ENCODE data around the gene RALGPS2.

Gene RALGPS2

DNA sequence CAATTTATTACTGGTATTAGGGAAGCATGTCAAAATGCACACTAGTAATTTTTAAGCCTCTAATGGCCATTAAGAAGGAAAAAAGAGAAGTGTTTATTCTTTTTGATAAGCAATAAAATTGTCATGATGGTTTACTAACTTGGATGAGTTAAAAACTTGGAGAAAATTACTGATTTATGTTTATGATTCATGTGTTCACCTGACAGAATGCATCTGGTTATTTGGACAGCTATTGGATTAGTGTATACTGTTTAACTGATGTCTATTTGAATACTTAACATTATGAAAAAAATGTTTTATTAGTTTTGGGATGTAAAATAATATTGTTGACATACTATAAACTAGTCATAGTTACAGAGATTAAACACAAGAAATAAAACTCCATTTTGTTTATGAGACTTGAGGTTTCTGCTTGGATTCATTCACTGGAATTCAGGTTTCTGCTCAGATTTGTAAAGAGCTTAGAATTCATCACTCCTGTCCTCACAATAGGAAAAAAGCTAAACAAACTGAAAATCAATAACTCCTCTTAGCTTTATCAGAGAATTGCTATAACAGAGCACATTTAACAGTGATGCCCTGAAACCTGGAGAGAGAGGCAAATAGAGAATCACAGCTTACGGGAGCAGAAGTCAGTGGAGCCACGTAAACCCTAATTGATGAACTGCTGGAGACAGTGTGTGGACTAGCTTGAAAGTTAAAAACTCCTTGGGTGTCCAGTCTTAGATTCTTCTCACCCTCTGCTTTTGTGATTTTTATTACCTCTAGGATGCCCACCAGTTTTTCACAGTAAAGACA, 56.7 kb downstream of the RALGPS2 start:
- TF ChIP-seq, protein P1, sequence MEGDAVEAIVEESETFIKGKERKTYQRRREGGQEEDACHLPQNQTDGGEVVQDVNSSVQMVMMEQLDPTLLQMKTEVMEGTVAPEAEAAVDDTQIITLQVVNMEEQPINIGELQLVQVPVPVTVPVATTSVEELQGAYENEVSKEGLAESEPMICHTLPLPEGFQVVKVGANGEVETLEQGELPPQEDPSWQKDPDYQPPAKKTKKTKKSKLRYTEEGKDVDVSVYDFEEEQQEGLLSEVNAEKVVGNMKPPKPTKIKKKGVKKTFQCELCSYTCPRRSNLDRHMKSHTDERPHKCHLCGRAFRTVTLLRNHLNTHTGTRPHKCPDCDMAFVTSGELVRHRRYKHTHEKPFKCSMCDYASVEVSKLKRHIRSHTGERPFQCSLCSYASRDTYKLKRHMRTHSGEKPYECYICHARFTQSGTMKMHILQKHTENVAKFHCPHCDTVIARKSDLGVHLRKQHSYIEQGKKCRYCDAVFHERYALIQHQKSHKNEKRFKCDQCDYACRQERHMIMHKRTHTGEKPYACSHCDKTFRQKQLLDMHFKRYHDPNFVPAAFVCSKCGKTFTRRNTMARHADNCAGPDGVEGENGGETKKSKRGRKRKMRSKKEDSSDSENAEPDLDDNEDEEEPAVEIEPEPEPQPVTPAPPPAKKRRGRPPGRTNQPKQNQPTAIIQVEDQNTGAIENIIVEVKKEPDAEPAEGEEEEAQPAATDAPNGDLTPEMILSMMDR (IDR thresholded peaks at IDR 0.05; ENCODE audit: extremely low read depth, missing control alignments) = no peak
- no peak for DNase-seq (ENCODE audit: low spot score)

- DNase-seq (ENCODE audit: low spot score) = no peak
- TF ChIP-seq, protein P1 (IDR thresholded peaks at IDR 0.05; ENCODE audit: extremely low read depth, missing control alignments) = no peak
Observed at GRCh38 chr1:178784131-178784536, 59.1 kb downstream of the RALGPS2 start.

DNA sequence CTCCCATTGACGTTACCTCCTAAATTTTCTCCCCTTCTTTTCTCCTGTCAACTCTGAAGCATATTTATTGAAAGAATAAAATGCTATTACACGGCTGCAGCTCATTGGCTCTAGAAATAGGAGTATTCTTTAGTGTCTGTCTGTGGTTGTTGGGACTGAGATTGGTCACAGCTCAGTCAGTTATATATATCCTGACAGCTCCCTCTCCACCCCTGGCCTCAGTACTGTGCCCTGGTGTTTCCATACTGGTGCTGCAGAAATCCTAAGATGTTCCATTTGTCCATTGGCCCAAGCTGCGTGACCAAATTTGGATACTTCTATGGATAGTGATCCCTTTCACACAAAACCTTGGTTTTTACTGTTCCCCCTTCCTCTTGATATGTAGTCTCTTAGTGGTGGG, 67.3 kb downstream of the RALGPS2 start:
- no peak for DNase-seq (ENCODE audit: low spot score)
- TF ChIP-seq, protein P1 (IDR thresholded peaks at IDR 0.05; ENCODE audit: extremely low read depth, missing control alignments) = no peak

DNA sequence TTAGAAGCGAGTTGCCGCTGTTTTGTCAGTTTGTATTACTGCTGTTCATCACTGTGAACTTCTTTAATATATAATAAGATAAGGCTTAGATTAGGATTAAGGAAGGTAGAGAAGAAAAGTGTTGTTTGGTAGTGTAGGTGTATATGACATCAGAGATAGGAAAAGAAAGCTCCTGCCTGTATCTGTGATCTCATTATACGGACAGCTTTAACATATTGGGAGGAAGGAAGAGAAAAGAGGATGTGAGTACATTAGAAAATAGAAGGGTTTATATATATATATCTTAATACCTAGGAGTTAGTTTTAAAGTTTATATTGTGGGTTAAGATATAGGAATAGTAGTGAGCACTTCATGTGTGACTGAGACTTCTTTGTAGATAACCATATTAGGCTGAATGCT, 71.0 kb downstream of the RALGPS2 start:
- no peak for DNase-seq (ENCODE audit: low spot score)
- TF ChIP-seq, protein P1 (IDR thresholded peaks at IDR 0.05; ENCODE audit: extremely low read depth, missing control alignments) = no peak

DNA sequence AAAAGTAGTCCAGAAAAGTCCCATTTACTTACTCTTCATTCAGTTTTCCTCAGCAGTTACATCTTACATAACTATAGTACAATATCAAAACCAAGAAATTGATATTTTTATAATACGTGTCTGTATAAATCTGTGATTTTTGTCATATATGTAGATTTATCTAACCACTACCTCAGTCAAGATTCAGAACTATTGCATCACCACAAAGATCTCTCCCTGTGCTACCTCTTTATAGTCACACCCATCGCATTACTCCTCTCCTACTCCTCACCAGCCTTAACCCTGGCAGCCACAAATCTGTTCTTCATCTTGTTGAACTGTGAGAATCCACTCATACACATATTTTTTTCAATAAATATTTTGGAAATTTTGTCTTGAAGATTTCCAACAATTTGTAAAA, 72.5 kb downstream of the RALGPS2 start:
- TF ChIP-seq, protein P1 (IDR thresholded peaks at IDR 0.05; ENCODE audit: extremely low read depth, missing control alignments) = no peak
- DNase-seq (ENCODE audit: low spot score) = no peak

DNA sequence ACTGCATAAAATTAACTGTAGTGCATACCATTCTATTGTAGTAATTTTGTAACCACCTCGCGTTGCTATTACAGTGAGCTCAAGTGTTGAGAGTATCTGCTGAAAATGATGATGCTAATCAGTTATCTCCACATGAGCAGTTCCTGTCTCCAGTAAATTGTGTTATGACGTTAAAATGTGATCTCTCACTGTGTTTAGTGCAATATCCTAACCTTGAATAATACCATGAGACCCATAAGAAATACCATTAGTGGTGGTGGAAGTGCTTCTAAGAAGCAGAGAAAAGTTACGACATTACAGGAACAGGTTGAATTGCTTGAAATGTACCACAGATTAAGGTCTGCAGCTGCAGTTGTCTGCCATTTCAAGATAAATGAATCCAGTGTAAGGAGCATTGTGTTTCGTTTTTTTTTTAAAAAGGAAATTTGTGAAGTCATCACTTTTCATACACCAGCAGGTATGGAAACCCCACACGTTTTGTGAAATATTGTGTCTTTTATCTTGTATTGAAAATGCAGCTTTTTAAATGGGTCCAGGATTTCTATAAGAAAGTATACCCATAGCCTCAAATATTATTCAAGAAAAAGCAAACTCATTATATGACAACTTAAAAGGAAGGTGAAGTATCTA, 73.3 kb downstream of the RALGPS2 start:
- TF ChIP-seq, protein P1 (IDR thresholded peaks at IDR 0.05; ENCODE audit: extremely low read depth, missing control alignments) = no peak
- DNase-seq (ENCODE audit: low spot score) = no peak

- DNase-seq (ENCODE audit: low spot score) = no peak
- TF ChIP-seq, protein P1 (IDR thresholded peaks at IDR 0.05; ENCODE audit: extremely low read depth, missing control alignments) = no peak
Observed at GRCh38 chr1:178802873-178803272, 77.8 kb downstream of the RALGPS2 start.
